ENCODE results near the gene PIF1.

PIF1 gene

DNA sequence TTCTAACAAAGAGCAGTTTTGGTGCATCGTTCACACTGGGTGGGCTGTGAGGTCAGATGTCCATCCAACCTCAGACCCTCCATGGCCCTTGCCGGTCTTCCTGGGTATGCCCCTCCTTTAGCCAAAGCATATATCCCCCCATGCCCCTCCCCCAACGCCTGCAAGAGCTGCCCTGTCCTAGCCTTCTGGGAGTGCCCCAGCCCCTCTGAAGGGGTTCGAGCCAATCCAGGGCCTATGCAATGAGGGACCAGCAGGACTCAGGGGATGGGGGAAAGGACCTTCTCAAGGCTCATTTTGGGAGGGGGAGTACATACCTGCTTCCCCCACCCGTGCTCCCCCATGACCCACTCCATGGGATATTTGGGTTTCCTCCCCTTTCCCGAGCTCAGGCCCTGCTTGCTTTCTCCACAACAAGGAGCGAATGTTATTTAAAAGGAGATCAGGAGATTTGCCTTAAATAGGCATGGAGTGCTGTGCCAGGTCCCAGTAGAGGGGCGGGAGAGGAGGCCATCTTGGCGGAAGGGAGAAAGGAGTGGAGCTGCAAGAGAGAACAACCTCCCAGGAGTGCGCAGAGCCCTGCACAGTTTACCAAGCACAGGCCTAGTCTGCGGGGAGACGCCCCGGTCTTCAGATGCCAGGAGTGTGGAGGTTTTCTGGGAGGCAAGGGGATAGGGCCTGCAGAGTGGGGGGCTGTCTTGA is 18.2 kb downstream of the PIF1 start:
- TF ChIP-seq EZH2phosphoT487 (IDR thresholded peaks at IDR 0.05; ENCODE audit: low read depth) (no peak), CTCF (IDR thresholded peaks at IDR 0.05; ENCODE audit: low read depth, low read length) (no peak)
- H4K20me1 ChIP-seq (ENCODE audit: insufficient read depth, low read length): no peaks in the 10 kb centered on the region
- H3K9ac ChIP-seq (ENCODE audit: low read length): no peak overlapping the region
- no peaks in the 10 kb centered on the region for H3K36me3 ChIP-seq (replicated peaks; ENCODE audit: low read depth, low read length)
- H3K4me1 ChIP-seq (ENCODE audit: low read length): peaks cover 9% of the 10 kb centered on the region
- peaks cover 6% of the 10 kb centered on the region; the same call in 1 of the 2 replicates for H3K27me3 ChIP-seq (ENCODE audit: low read depth, low read length)
- no peaks in the 10 kb centered on the region for H3K79me2 ChIP-seq (ENCODE audit: low read length)
- no peak overlapping the region for H3K4me3 ChIP-seq (ENCODE audit: low read length)
- H3K4me2 ChIP-seq (ENCODE audit: low read length): no peak overlapping the region
- no peak overlapping the region for H3K27ac ChIP-seq (ENCODE audit: low read length)
- no peak overlapping the region for H2AFZ ChIP-seq (ENCODE audit: low read depth, low read length)
- H3K9me3 ChIP-seq (ENCODE audit: insufficient read depth, low read length): no peaks in the 10 kb centered on the region

GRCh38 chr15:64806509-64806908 is 18.9 kb downstream of the PIF1 start:
- H4K20me1 ChIP-seq (ENCODE audit: insufficient read depth, low read length): no peaks in the 10 kb centered on the region
- peaks cover 6% of the 10 kb centered on the region; the same call in 1 of the 2 replicates for H3K27me3 ChIP-seq (ENCODE audit: low read depth, low read length)
- TF ChIP-seq CTCF (IDR thresholded peaks at IDR 0.05; ENCODE audit: low read depth, low read length) (no peak), EZH2phosphoT487 (IDR thresholded peaks at IDR 0.05; ENCODE audit: low read depth) (no peak)
- H3K4me2 ChIP-seq (ENCODE audit: low read length): no peak overlapping the region
- H3K4me1 ChIP-seq (ENCODE audit: low read length): peaks cover 4% of the 10 kb centered on the region
- H3K4me3 ChIP-seq (ENCODE audit: low read length): no peak overlapping the region
- H3K79me2 ChIP-seq (ENCODE audit: low read length): no peaks in the 10 kb centered on the region
- H2AFZ ChIP-seq (ENCODE audit: low read depth, low read length): no peak overlapping the region
- H3K9me3 ChIP-seq (ENCODE audit: insufficient read depth, low read length): no peaks in the 10 kb centered on the region
- H3K9ac ChIP-seq (ENCODE audit: low read length): no peak overlapping the region
- no peak overlapping the region for H3K27ac ChIP-seq (ENCODE audit: low read length)
- H3K36me3 ChIP-seq (replicated peaks; ENCODE audit: low read depth, low read length): no peaks in the 10 kb centered on the region

- H3K9me3 ChIP-seq (ENCODE audit: insufficient read depth, low read length): no peaks in the 10 kb centered on the region
- H4K20me1 ChIP-seq (ENCODE audit: insufficient read depth, low read length): no peaks in the 10 kb centered on the region
- no peak overlapping the region for H3K27ac ChIP-seq (ENCODE audit: low read length)
- H3K4me3 ChIP-seq (ENCODE audit: low read length): no peak overlapping the region
- no peak overlapping the region for H3K4me2 ChIP-seq (ENCODE audit: low read length)
- H3K79me2 ChIP-seq (ENCODE audit: low read length): no peaks in the 10 kb centered on the region
- no peaks in the 10 kb centered on the region for H3K36me3 ChIP-seq (replicated peaks; ENCODE audit: low read depth, low read length)
- TF ChIP-seq EZH2phosphoT487 (IDR thresholded peaks at IDR 0.05; ENCODE audit: low read depth) (no peak), CTCF (IDR thresholded peaks at IDR 0.05; ENCODE audit: low read depth, low read length) (no peak)
- peaks cover 2% of the 10 kb centered on the region for H3K4me1 ChIP-seq (ENCODE audit: low read length)
- peaks cover 6% of the 10 kb centered on the region; the same call in 1 of the 2 replicates for H3K27me3 ChIP-seq (ENCODE audit: low read depth, low read length)
- H3K9ac ChIP-seq (ENCODE audit: low read length): no peak overlapping the region
- H2AFZ ChIP-seq (ENCODE audit: low read depth, low read length): no peak overlapping the region
Measured at GRCh38 chr15:64804619-64805018, 20.8 kb downstream of the PIF1 start.

GRCh38 chr15:64803526-64803925 is 21.9 kb downstream of the PIF1 start:
- Histone ChIP-seq H3K9ac (ENCODE audit: low read length) (no peak overlapping the region), H3K4me2 (ENCODE audit: low read length) (no peak overlapping the region), H3K36me3 (replicated peaks; ENCODE audit: low read depth, low read length) (no peaks in the 10 kb centered on the region)

More at GRCh38 chr15:64803526-64803925, 21.9 kb downstream of the PIF1 start:
- H3K27ac ChIP-seq (ENCODE audit: low read length): no peak overlapping the region
- TF ChIP-seq CTCF (IDR thresholded peaks at IDR 0.05; ENCODE audit: low read depth, low read length) (no peak), EZH2phosphoT487 (IDR thresholded peaks at IDR 0.05; ENCODE audit: low read depth) (no peak)
- H2AFZ ChIP-seq (ENCODE audit: low read depth, low read length): no peak overlapping the region
- H3K9me3 ChIP-seq (ENCODE audit: insufficient read depth, low read length): no peaks in the 10 kb centered on the region
- H4K20me1 ChIP-seq (ENCODE audit: insufficient read depth, low read length): no peaks in the 10 kb centered on the region
- H3K27me3 ChIP-seq (ENCODE audit: low read depth, low read length): no peaks in the 10 kb centered on the region
- H3K4me1 ChIP-seq (ENCODE audit: low read length): no peaks in the 10 kb centered on the region
- no peaks in the 10 kb centered on the region for H3K79me2 ChIP-seq (ENCODE audit: low read length)
- H3K4me3 ChIP-seq (ENCODE audit: low read length): no peak overlapping the region

Data from OCI-LY3 (cell line).